ENCODE results near the gene TXNDC2. TPM values are rescaled to one million over a fixed set of nuclear protein-coding genes. Genes with fewer than 3 reads are reported as not detected.
"Not testable (repeated sequence)": the region's sequence is repeated elsewhere in the genome, so short reads cannot be mapped to it uniquely, and the experiment has no call there.

The TXNDC2 gene
- total RNA-seq, 1 experiment from 2014 or later, result 0.12 TPM

DNA sequence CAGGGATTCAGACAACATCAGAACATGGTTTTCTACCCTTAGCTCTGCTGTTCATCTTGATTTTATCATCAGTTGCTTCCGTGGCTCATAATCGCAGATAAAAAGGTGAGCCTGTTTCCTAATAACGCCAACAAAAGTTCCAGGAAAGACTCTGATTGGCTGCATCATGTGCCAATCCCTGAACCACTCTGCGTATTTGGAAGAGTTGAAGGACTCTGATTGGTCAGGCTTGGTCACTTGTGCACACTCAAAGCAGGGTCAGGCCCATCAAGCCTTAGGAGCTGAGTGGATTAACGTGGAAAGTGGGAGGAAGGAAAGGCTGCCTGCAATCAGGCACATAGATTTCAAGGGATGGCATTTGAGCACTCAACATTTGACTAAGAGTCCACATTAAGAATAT is 11.4 kb downstream of the TXNDC2 start:
- no peaks in the 10 kb centered on the region for H3K36me3 ChIP-seq (ENCODE audit: control insufficient read depth in 1 of 2, insufficient read depth in 2 of 2, low read length in 2 of 2)
- no peaks in the 10 kb centered on the region for H3K79me2 ChIP-seq (ENCODE audit: insufficient read depth, low read length)
- BruUV-seq (replicated peaks), result no TSS peak
- no peaks in the 10 kb centered on the region for H3K27me3 ChIP-seq (ENCODE audit: insufficient read depth, low read length)
- no peak overlapping the region for H3K9ac ChIP-seq (ENCODE audit: low read length)
- H3K9me2 ChIP-seq (ENCODE audit: insufficient read depth), result no peaks in the 10 kb centered on the region
- peaks cover 35 to 77% of the 10 kb centered on the region in 2 experiments for H3K4me1 ChIP-seq (ENCODE audit: control insufficient read depth in 1 of 2, insufficient read depth in 2 of 2, low read length in 2 of 2)
- DNase-seq (ENCODE audit: low read depth, low spot score) (no peak), ATAC-seq (no peak)
- intact Hi-C loops (cut with micrococcal nuclease), result no loop called here
- no peak overlapping the region for H3K4me2 ChIP-seq (ENCODE audit: low read length)
- ChIA-PET CTCF (no interaction called here), RAD21 (ENCODE audit: low non-redundant PET in 1 of 2, low total read pairs in 2 of 2, uncharacterized antibody in 2 of 2, unreplicated experiment in 2 of 2) (no interaction called here), POLR2A (no interaction called here)
- H2AFZ ChIP-seq (ENCODE audit: low read depth, low read length, poor library complexity, severe bottlenecking), result no peak overlapping the region
- H3K4me3 ChIP-seq (replicated peaks in 1 of 2; ENCODE audit: low read depth in 1 of 2, low read length in 2 of 2), result no peak overlapping the region
- no peaks in the 10 kb centered on the region for H3K9me3 ChIP-seq (ENCODE audit: control insufficient read depth in 1 of 2, insufficient read depth in 1 of 2, low read depth in 1 of 2, low read length in 2 of 2)
- no peaks in the 10 kb centered on the region for H4K20me1 ChIP-seq (ENCODE audit: insufficient read depth)
- no peak overlapping the region for H3K27ac ChIP-seq (ENCODE audit: low read depth, low read length)
- TF ChIP-seq SP1 (IDR thresholded peaks at IDR 0.05; ENCODE audit: low read depth) (no peak), EGR1 (IDR thresholded peaks at IDR 0.05; ENCODE audit: low read depth) (no peak), CBX3 (IDR thresholded peaks at IDR 0.05; ENCODE audit: low read depth) (no peak), TCF7L2 (IDR thresholded peaks at IDR 0.05; ENCODE audit: borderline replicate concordance, extremely low read depth, insufficient read depth, insufficient read length) (no peak)
- TF ChIP-seq, protein P1, sequence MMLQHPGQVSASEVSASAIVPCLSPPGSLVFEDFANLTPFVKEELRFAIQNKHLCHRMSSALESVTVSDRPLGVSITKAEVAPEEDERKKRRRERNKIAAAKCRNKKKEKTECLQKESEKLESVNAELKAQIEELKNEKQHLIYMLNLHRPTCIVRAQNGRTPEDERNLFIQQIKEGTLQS (IDR thresholded peaks at IDR 0.05), result no peak

DNA sequence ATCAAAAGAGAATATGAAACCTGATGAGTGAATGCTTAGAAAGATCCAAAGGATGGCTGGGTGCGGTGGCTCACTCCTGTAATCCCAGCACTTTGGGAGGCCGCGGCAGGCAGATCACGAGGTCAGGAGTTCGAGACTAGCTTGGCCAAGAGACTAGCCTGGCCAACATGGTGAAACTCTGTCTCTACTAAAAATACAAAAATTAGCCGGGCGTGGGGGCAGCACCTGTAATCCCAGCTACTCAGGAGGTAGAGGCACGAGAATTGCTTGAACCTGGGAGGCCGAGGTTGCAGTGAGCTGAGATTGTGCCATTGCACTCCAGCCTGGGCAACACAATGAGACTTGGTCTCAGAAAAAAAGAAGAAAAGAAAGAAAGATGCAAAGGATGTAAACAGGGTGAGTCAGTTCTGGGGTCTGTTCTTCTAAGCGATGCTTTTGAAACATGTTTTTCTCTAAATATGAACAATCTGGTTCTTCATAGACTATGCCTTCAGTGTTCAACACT is 12.1 kb downstream of the TXNDC2 start:
- H3K9ac ChIP-seq (ENCODE audit: low read length); H3K9me3 ChIP-seq (ENCODE audit: control insufficient read depth in 1 of 2, insufficient read depth in 1 of 2, low read depth in 1 of 2, low read length in 2 of 2); DNase-seq (ENCODE audit: low read depth, low spot score); H3K36me3 ChIP-seq (ENCODE audit: control insufficient read depth in 1 of 2, insufficient read depth in 2 of 2, low read length in 2 of 2); RAD21 ChIA-PET (ENCODE audit: low non-redundant PET in 1 of 2, low total read pairs in 2 of 2, uncharacterized antibody in 2 of 2, unreplicated experiment in 2 of 2); H3K27me3 ChIP-seq (ENCODE audit: insufficient read depth, low read length); intact Hi-C loops (cut with micrococcal nuclease); ATAC-seq; POLR2A ChIA-PET; BruUV-seq (replicated peaks); CTCF ChIA-PET; H3K27ac ChIP-seq (ENCODE audit: low read depth, low read length); H3K9me2 ChIP-seq (ENCODE audit: insufficient read depth); H3K79me2 ChIP-seq (ENCODE audit: insufficient read depth, low read length); H3K4me3 ChIP-seq (replicated peaks in 1 of 2; ENCODE audit: low read depth in 1 of 2, low read length in 2 of 2); H4K20me1 ChIP-seq (ENCODE audit: insufficient read depth): not testable (repeated sequence)
- Histone ChIP-seq H3K4me2 (ENCODE audit: low read length) (peak overlapping the region; percentile 86; the same call in 1 of the 2 replicates), H3K4me1 (ENCODE audit: control insufficient read depth in 1 of 2, insufficient read depth in 2 of 2, low read length in 2 of 2) (peaks cover 35 to 81% of the 10 kb centered on the region in 2 experiments), H2AFZ (ENCODE audit: low read depth, low read length, poor library complexity, severe bottlenecking) (peak overlapping the region; percentile 96)

Data from HCT116 (cell line).